Coronary artery (tissue), 2 donors: ENCODE results near the gene CDK10.
"Not testable (repeated sequence)": the region's sequence is repeated elsewhere in the genome, so short reads cannot be mapped to it uniquely, and the experiment has no call there.

Experiments used
- DNase-seq: peaks from one replicate; pipeline ENCODE4 v3.0.0-alpha.2; 2017; ENCODE audit warnings: low spot score
- H3K27ac ChIP-seq, 2 donors: fragments of 200-600 bp; sonication (generic); one replicate each; pipeline ENCODE4 v1.5.1; 2016 to 2019
- H3K4me3 ChIP-seq: fragments of 200-600 bp; sonication (generic); 2 replicates; pipeline ENCODE4 v1.5.1; 2016; ENCODE audit warnings: mild to moderate bottlenecking, moderate library complexity
- CTCF ChIP-seq: fragments of 200-600 bp; sonication (generic); IDR thresholded peaks from one replicate; pipeline ENCODE4 v1.5.1; 2019; ENCODE audit warnings: antibody characterized with exemption

Gene CDK10

DNA sequence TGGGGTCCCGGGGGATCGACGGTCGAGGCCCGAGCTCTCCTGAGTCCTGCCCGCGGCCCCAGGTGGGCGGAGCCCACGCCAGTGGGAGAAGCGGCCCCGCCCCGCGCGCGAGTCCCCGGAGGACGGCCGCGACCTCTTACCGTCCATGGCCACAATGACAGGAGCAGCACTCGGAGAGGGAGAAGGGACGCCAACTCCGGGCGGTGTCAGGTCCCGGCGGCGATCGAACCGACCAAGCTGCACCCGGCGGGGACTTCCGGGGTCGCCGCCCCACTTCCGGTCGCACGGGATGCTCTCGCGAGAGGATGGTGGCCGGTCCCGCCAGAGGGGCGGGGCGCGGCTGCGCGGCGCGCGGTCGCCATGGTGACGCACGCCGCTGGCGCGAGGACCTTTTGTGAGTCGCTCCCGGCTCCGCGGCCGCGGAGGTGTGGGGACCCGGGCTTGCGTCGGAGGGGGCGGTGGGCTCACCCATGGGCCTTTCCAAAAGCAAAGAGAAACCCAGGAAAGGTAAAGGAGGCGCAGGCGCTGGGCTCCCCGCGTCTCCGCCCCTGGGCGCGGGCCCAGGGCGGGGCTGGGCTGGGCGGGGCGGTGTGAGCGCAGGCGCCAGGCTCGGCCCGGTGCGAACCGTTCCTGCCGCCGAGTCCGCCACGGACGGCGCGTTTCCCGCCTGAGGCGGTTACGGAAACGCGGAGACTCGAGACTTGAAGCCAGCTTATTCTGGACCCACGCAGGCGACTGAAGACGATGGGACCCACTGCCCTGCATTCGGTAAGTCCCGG is 28.9 kb upstream of the CDK10 start, which contains the start of the genes CHMP1A and SPATA33:
Gene CHMP1A, minus strand, starts transcription at position 267 of the 779 bp plus-strand sequence. Its CDS starts 120 bp downstream, at position 147.
Gene SPATA33, plus strand, starts transcription at position 395 of the 779 bp plus-strand sequence. Its CDS starts 76 bp downstream, at position 471.
- peak; percentile 93 for DNase-seq
- Histone ChIP-seq H3K4me3 (peak within 1 kb of the TSS; percentile 85), H3K27ac (peak within 1 kb of the TSS; percentile 64 to 86)
- no peak for TF ChIP-seq CTCF

- TF ChIP-seq CTCF: no peak
- peak overlapping the region; percentile 85 for H3K4me3 ChIP-seq
- peak overlapping the region in 1 of 2 donors; percentile 86 for H3K27ac ChIP-seq
- DNase-seq: no peak
Measured at GRCh38 chr16:89658221-89658879, 28.1 kb upstream of the CDK10 start.

DNA sequence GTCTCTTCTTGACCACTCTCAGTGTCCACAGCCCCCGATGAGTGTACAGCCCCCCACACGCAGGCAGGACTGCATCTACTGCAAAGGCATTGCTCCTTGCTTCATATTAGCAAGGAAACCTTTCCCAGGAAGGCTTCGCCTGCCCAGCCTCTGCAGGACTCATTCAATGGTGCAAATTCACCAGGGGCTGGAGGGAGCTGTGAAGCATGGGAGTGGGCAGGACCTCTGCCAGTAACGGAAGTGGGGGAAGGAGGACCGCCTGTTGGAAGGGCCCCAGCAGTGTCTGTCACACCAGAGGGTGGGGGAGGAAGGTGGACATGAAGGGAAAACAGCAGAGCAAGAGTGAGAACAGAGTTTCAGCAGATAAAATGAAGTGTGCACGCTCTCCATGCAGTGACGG is 26.3 kb upstream of the CDK10 start:
- TF ChIP-seq CTCF: no peak
- Histone ChIP-seq H3K4me3 (no peak overlapping the region), H3K27ac (no peak overlapping the region)
- DNase-seq: no peak

- Histone ChIP-seq H3K4me3 (no peak overlapping the region), H3K27ac (no peak overlapping the region)
- no peak for TF ChIP-seq CTCF
- DNase-seq: no peak
Measured at GRCh38 chr16:89661215-89661614, 25.3 kb upstream of the CDK10 start.

DNA sequence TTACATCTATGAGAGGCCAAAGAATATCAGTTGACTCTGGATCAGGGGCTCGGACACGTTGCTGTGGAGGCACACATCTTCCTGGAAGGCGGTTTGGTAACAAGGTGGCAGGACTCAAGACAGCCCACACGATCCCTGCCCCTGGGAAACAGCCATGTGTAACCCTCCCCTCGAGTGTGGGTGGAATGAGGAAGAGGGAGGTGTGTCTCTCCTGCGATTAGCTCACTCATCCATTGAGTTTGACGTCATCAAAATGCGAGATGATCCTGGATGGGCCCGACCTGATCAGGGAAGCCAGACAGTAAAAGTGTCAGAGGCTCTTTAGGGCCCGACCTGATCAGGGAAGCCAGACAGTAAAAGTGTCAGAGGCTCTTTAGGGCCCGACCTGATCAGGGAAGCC is 22.3 kb upstream of the CDK10 start:
- DNase-seq, H3K4me3 ChIP-seq, H3K27ac ChIP-seq: not testable (repeated sequence)

DNA sequence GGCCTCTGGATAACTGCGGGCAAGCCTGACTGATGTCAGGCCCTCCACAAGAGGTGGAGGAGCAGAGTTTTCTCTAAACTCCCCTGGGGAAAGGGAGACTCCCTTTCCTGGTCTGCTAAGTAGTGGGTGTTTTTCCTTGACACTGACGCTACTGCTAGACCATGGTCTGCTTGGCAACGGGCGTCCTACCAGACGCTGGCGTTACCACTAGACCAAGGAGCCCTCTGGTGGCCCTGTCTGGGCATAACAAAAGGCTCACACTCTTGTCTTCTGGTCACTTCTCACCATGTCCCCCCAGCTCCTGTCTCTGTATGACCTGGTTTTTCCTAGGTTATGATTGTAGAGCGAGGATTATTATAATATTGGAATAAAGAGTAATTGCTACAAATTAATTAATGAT is 19.5 kb upstream of the CDK10 start:
- not testable (repeated sequence) for DNase-seq, H3K4me3 ChIP-seq

DNA sequence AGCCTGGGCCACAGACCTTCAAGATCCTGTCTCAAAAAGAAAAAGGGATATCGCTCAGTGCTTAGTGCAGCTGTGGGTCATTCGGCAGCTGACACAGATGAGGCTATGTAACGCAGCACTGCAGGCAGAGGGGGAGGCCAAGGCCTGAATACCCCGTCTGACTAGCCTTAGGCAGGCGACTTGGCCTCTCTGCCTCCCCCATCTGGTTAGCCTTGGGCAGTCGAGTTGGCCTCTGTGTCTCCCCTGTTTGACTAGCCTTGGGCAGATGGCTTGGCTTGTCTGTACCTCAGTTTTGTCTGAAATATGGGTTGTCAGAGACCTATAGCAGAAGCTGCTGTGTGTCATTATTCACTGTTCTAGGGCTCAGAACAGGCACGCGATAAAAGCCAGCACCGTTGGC is 18.9 kb upstream of the CDK10 start:
- H3K4me3 ChIP-seq: no peak overlapping the region
- H3K27ac ChIP-seq: no peak overlapping the region
- DNase-seq: no peak
- TF ChIP-seq CTCF: no peak

More for the DNA sequence above, 19.5 kb upstream of the CDK10 start:
- not testable (repeated sequence) for H3K27ac ChIP-seq

- DNase-seq: no peak
- no peak overlapping the region for H3K4me3 ChIP-seq
- H3K27ac ChIP-seq: no peak overlapping the region
- no peak for TF ChIP-seq CTCF
Measured at GRCh38 chr16:89668790-89669158, 17.7 kb upstream of the CDK10 start.
